Measurements from ENCODE around the gene LMF1. TPM values are rescaled to one million over a fixed set of nuclear protein-coding genes. Genes with fewer than 3 reads are reported as not detected.

LMF1 gene
- polyA plus RNA-seq, 3 donors, result 5.9 to 14.7 (median 10.6) TPM

DNA sequence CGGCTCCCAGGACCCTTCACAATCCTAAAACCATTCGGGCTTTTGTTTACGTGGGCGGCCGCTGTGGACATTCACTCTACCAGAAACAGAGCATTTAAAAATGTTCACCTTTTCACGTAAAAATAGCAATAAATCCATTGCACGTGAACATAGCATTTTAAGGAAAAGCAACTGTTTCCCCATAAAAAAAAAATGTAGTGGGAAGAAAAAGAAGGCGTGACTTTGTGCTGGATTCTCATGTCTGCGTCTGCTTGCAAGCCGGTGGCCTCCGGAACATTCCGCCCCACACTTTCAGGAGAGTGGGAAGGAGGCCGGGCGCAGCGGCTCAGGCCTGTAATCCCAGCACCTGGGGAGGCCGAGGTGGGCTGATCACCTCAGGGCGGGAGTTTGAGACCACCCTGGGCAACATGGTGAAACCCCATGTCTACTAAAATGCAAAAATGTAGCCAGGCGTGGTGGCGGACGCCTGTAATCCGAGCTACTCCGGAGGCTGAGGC lies 156.8 kb downstream of the LMF1 start:
- 84% methylated on average over 12 of the region's 22 CpGs for WGBS (ENCODE audit: insufficient coverage)

DNA sequence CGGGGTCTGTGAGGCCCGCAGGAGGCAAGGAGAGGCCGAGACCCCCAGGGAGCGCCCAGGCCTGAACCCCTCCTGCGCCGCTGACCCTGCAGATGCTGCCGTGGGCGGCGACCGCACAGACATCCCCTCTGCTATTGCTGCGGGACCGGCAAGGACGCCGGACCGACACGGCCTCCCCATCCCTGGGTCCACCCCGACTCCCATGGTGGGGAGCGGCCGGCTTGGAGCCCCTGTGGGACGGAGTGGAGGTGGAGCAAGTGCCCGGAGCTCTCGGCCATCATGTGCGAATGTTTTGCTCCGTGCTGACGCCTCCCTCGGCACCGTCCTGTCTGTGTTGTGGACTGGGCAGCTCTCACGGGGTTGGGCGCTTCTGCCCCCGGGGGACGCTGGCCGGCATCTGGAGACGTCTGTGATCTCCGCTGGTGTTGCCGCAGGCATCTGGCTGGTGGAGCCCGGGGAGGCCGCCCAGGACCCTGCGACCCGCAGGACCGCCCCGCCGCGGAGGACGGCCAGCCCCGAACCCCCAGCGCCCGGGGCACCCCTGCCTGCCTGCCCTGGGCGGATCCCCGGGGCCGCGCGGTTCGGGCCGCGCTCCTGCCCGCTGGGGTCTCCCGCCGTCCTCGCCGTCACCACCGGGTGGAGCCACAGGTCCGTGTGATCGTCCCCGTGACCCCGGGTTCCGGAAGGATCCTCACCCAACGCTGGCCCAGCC lies 157.4 kb downstream of the LMF1 start:
- Histone ChIP-seq H2AFZ (ENCODE audit: insufficient read depth, low read depth, low read length, poor library complexity, severe bottlenecking) (no peak overlapping the region), H3K9ac (ENCODE audit: insufficient read depth, low read length, poor library complexity, severe bottlenecking) (no peak overlapping the region), H3K9me3 (replicated peaks in 1 of 2; ENCODE audit: control insufficient read depth in 1 of 2, insufficient read depth in 1 of 2, low read length in 2 of 2) (peaks cover 5 to 8% of the 10 kb centered on the region in 2 donors), H3K27me3 (ENCODE audit: control insufficient read depth in 2 of 2, insufficient read depth in 2 of 2, low read length in 2 of 2) (peaks cover 14 to 52% of the 10 kb centered on the region in 2 donors), H3K4me3 (replicated peaks in 1 of 3; ENCODE audit: low read depth in 2 of 3, low read length in 3 of 3) (no peak overlapping the region), H3K79me2 (ENCODE audit: insufficient read depth, low read length) (no peaks in the 10 kb centered on the region), H4K20me1 (ENCODE audit: insufficient read depth, low read length) (no peaks in the 10 kb centered on the region), H3K27ac (ENCODE audit: low read depth in 1 of 2, low read length in 2 of 2) (no peak overlapping the region), H3K4me1 (ENCODE audit: control insufficient read depth in 1 of 2, insufficient read depth in 2 of 2, low read length in 2 of 2) (peaks cover 2 to 10% of the 10 kb centered on the region in 2 donors), H3K4me2 (replicated peaks; ENCODE audit: extremely low read depth, low read length, poor library complexity, severe bottlenecking) (no peak overlapping the region), H3K36me3 (replicated peaks in 1 of 2; ENCODE audit: control insufficient read depth in 1 of 2, insufficient read depth in 2 of 2, low read length in 2 of 2) (no peaks in the 10 kb centered on the region)
- H3K4me3 Mint-ChIP-seq, result peak overlapping the region in 1 of 2 donors; percentile 59
- H3K27ac Mint-ChIP-seq, result no peak overlapping the region
- peaks cover 4% of the 10 kb centered on the region for H3K4me1 Mint-ChIP-seq
- TF ChIP-seq, protein P1, sequence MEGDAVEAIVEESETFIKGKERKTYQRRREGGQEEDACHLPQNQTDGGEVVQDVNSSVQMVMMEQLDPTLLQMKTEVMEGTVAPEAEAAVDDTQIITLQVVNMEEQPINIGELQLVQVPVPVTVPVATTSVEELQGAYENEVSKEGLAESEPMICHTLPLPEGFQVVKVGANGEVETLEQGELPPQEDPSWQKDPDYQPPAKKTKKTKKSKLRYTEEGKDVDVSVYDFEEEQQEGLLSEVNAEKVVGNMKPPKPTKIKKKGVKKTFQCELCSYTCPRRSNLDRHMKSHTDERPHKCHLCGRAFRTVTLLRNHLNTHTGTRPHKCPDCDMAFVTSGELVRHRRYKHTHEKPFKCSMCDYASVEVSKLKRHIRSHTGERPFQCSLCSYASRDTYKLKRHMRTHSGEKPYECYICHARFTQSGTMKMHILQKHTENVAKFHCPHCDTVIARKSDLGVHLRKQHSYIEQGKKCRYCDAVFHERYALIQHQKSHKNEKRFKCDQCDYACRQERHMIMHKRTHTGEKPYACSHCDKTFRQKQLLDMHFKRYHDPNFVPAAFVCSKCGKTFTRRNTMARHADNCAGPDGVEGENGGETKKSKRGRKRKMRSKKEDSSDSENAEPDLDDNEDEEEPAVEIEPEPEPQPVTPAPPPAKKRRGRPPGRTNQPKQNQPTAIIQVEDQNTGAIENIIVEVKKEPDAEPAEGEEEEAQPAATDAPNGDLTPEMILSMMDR (IDR thresholded peaks at IDR 0.05), result no peak
- WGBS (ENCODE audit: insufficient coverage), result 13% methylated on average over 67 of the region's 67 CpGs
- intact Hi-C loops (cut with micrococcal nuclease), result no loop called here
- H3K9me3 Mint-ChIP-seq, result peaks cover 3 to 20% (median 12%) of the 10 kb centered on the region in 7 donors
- H3K27me3 Mint-ChIP-seq (ENCODE audit: low read depth in 3 of 3), result peaks cover 42 to 77% (median 63%) of the 10 kb centered on the region in 3 donors
- H3K36me3 Mint-ChIP-seq, result peaks cover 0 to 6% of the 10 kb centered on the region in 2 donors
- peak in 1 of 3 donors; percentile 21 for DNase-seq

More for the DNA sequence above, 156.8 kb downstream of the LMF1 start:
- Mint-ChIP-seq H3K27ac (no peak overlapping the region), H3K27me3 (ENCODE audit: low read depth in 3 of 3) (peaks cover 42 to 75% (median 62%) of the 10 kb centered on the region in 3 donors), H3K9me3 (peaks cover 3 to 20% (median 12%) of the 10 kb centered on the region in 7 donors), H3K36me3 (peaks cover 0 to 6% of the 10 kb centered on the region in 2 donors), H3K4me1 (no peaks in the 10 kb centered on the region), H3K4me3 (peak overlapping the region in 1 of 2 donors; percentile 51)
- Histone ChIP-seq H3K79me2 (ENCODE audit: insufficient read depth, low read length) (no peaks in the 10 kb centered on the region), H4K20me1 (ENCODE audit: insufficient read depth, low read length) (no peaks in the 10 kb centered on the region), H3K4me1 (ENCODE audit: control insufficient read depth in 1 of 2, insufficient read depth in 2 of 2, low read length in 2 of 2) (peaks cover 0 to 4% of the 10 kb centered on the region in 2 donors), H3K36me3 (replicated peaks in 1 of 2; ENCODE audit: control insufficient read depth in 1 of 2, insufficient read depth in 2 of 2, low read length in 2 of 2) (no peaks in the 10 kb centered on the region), H3K27me3 (ENCODE audit: control insufficient read depth in 2 of 2, insufficient read depth in 2 of 2, low read length in 2 of 2) (peaks cover 15 to 58% of the 10 kb centered on the region in 2 donors), H3K27ac (ENCODE audit: low read depth in 1 of 2, low read length in 2 of 2) (no peak overlapping the region), H3K9ac (ENCODE audit: insufficient read depth, low read length, poor library complexity, severe bottlenecking) (no peak overlapping the region), H2AFZ (ENCODE audit: insufficient read depth, low read depth, low read length, poor library complexity, severe bottlenecking) (no peak overlapping the region), H3K4me2 (replicated peaks; ENCODE audit: extremely low read depth, low read length, poor library complexity, severe bottlenecking) (no peak overlapping the region), H3K9me3 (replicated peaks in 1 of 2; ENCODE audit: control insufficient read depth in 1 of 2, insufficient read depth in 1 of 2, low read length in 2 of 2) (peaks cover 5 to 14% of the 10 kb centered on the region in 2 donors), H3K4me3 (replicated peaks in 1 of 3; ENCODE audit: low read depth in 2 of 3, low read length in 3 of 3) (no peak overlapping the region)
- intact Hi-C loops (cut with micrococcal nuclease), result no loop called here
- TF ChIP-seq, protein P1 (IDR thresholded peaks at IDR 0.05), result no peak
- DNase-seq, result no peak

Measured in CD14-positive monocyte (primary cell).